Measurements from ENCODE around the gene RNF212B. TPM values are rescaled to one million over a fixed set of nuclear protein-coding genes. Genes with fewer than 3 reads are reported as not detected.
"Not testable (repeated sequence)": the region's sequence is repeated elsewhere in the genome, so short reads cannot be mapped to it uniquely, and the experiment has no call there.

Gene RNF212B
- not detected in 2 replicates for total RNA-seq (2014; rRNA removed; shearing (Covaris generic))

GRCh38 chr14:23237772-23238594 is at the start of gene RNF212B:
TSS of gene RNF212B (plus strand) at chr14:23237936. CDS start at chr14:23240346, 2,410 bp downstream.
- DNase-seq (ENCODE audit: low spot score) = peak; percentile 4
- in situ Hi-C loops (cut with HindIII; ENCODE audit: low sequenced_read_pairs) = no loop called here

GRCh38 chr14:23193432-23193831 is 44.3 kb upstream of the RNF212B start:
- in situ Hi-C loops (cut with HindIII; ENCODE audit: low sequenced_read_pairs) = no loop called here
- DNase-seq (ENCODE audit: low spot score) = no peak

GRCh38 chr14:23195552-23196101 is 42.1 kb upstream of the RNF212B start:
- in situ Hi-C loops (cut with HindIII; ENCODE audit: low sequenced_read_pairs) = no loop called here

GRCh38 chr14:23196487-23196886 is 41.2 kb upstream of the RNF212B start:
- in situ Hi-C loops (cut with HindIII; ENCODE audit: low sequenced_read_pairs); DNase-seq (ENCODE audit: low spot score): not testable (repeated sequence)

More at GRCh38 chr14:23195552-23196101, 42.1 kb upstream of the RNF212B start:
- DNase-seq (ENCODE audit: low spot score) = no peak

GRCh38 chr14:23199141-23199540 is 38.6 kb upstream of the RNF212B start:
- DNase-seq (ENCODE audit: low spot score); in situ Hi-C loops (cut with HindIII; ENCODE audit: low sequenced_read_pairs): not testable (repeated sequence)

GRCh38 chr14:23202001-23202400 is 35.7 kb upstream of the RNF212B start:
- no peak for DNase-seq (ENCODE audit: low spot score)
- in situ Hi-C loops (cut with HindIII; ENCODE audit: low sequenced_read_pairs) = no loop called here

- in situ Hi-C loops (cut with HindIII; ENCODE audit: low sequenced_read_pairs) = no loop called here
- DNase-seq (ENCODE audit: low spot score) = no peak
These were observed 31.2 kb upstream of the RNF212B start for GRCh38 chr14:23206422-23207145.

- DNase-seq (ENCODE audit: low spot score) = no peak
- in situ Hi-C loops (cut with HindIII; ENCODE audit: low sequenced_read_pairs) = no loop called here
These were observed 30.6 kb upstream of the RNF212B start for GRCh38 chr14:23207146-23207540.

GRCh38 chr14:23208324-23208723 is 29.4 kb upstream of the RNF212B start:
- in situ Hi-C loops (cut with HindIII; ENCODE audit: low sequenced_read_pairs) = no loop called here
- DNase-seq (ENCODE audit: low spot score) = no peak

- no peak for DNase-seq (ENCODE audit: low spot score)
- in situ Hi-C loops (cut with HindIII; ENCODE audit: low sequenced_read_pairs) = no loop called here
These were observed 27.9 kb upstream of the RNF212B start for GRCh38 chr14:23209651-23210423.

- in situ Hi-C loops (cut with HindIII; ENCODE audit: low sequenced_read_pairs) = no loop called here
- DNase-seq (ENCODE audit: low spot score) = no peak
These were observed 22.3 kb upstream of the RNF212B start for GRCh38 chr14:23215421-23215820.

GRCh38 chr14:23217032-23218020 is 20.4 kb upstream of the RNF212B start:
- DNase-seq (ENCODE audit: low spot score) = no peak
- in situ Hi-C loops (cut with HindIII; ENCODE audit: low sequenced_read_pairs) = no loop called here

GRCh38 chr14:23219075-23219474 is 18.7 kb upstream of the RNF212B start:
- no peak for DNase-seq (ENCODE audit: low spot score)
- in situ Hi-C loops (cut with HindIII; ENCODE audit: low sequenced_read_pairs) = no loop called here

- DNase-seq (ENCODE audit: low spot score); in situ Hi-C loops (cut with HindIII; ENCODE audit: low sequenced_read_pairs): not testable (repeated sequence)
These were observed 12.8 kb upstream of the RNF212B start for GRCh38 chr14:23224958-23225357.

GRCh38 chr14:23227566-23227965 is 10.2 kb upstream of the RNF212B start:
- no peak for DNase-seq (ENCODE audit: low spot score)
- in situ Hi-C loops (cut with HindIII; ENCODE audit: low sequenced_read_pairs) = no loop called here

- in situ Hi-C loops (cut with HindIII; ENCODE audit: low sequenced_read_pairs) = no loop called here
- no peak for DNase-seq (ENCODE audit: low spot score)
These were observed 8.9 kb upstream of the RNF212B start for GRCh38 chr14:23228812-23229211.

- in situ Hi-C loops (cut with HindIII; ENCODE audit: low sequenced_read_pairs) = not testable (repeated sequence)
These were observed 5.4 kb upstream of the RNF212B start for GRCh38 chr14:23232241-23232808.

GRCh38 chr14:23240661-23241060 is 2.9 kb downstream of the RNF212B start:
- DNase-seq (ENCODE audit: low spot score) = no peak
- in situ Hi-C loops (cut with HindIII; ENCODE audit: low sequenced_read_pairs) = no loop called here

More at GRCh38 chr14:23232241-23232808, 5.4 kb upstream of the RNF212B start:
- not testable (repeated sequence) for DNase-seq (ENCODE audit: low spot score)

All from G401 (cell line).